GM12878 (cell line): ENCODE measurements around the gene ZNF501. TPM values are rescaled to one million over a fixed set of nuclear protein-coding genes. Genes with fewer than 3 reads are reported as not detected.

Experiments used
- ATF7 ChIP-seq: fragments of 450-650 bp; IDR thresholded peaks from 2 replicates; pipeline ENCODE4 v1.6.1; 2016; ENCODE audit warnings: low read depth, mild to moderate bottlenecking
- CBX5 ChIP-seq: sonication (generic); IDR thresholded peaks from 2 replicates; pipeline ENCODE4 v1.6.1; 2016; ENCODE audit warnings: low read depth, moderate library complexity, mild to moderate bottlenecking, inconsistent platforms
- EED ChIP-seq: sonication (generic); IDR thresholded peaks from 2 replicates; pipeline ENCODE4 v1.6.1; 2016; ENCODE audit warnings: antibody characterized with exemption, low read depth
- EP300 ChIP-seq, 2 experiments: fragments of 150-350 bp in 1 of 2; IDR thresholded peaks; 2 replicates each; pipeline ENCODE4 v1.6.1; 2011 to 2012; ENCODE audit warnings: low read depth in 2 of 2, low read length in 2 of 2, borderline replicate concordance in 1 of 2, improper control_type of control experiment in 1 of 2, inconsistent platforms in 1 of 2; ENCODE audit not compliant: control insufficient read depth in 1 of 2
- GABPA ChIP-seq: IDR thresholded peaks from 2 replicates; pipeline ENCODE4 v1.6.1; 2014; ENCODE audit warnings: antibody characterized with exemption, low read depth, mild to moderate bottlenecking, inconsistent platforms
- HDAC2 ChIP-seq: fragments of 200-600 bp; sonication (generic); IDR thresholded peaks from 2 replicates; pipeline ENCODE4 v1.6.1; 2017
- HDGF ChIP-seq: fragments of 450-650 bp; IDR thresholded peaks from 2 replicates; pipeline ENCODE4 v1.6.1; 2016; ENCODE audit warnings: antibody characterized with exemption
- IKZF2 ChIP-seq, 2 experiments: fragments of 450-650 bp; IDR thresholded peaks; 2 replicates each; pipeline ENCODE4 v1.6.1; 2017; ENCODE audit warnings: mild to moderate bottlenecking in 2 of 2, moderate library complexity in 2 of 2
- JUND ChIP-seq: IDR thresholded peaks from 2 replicates; pipeline ENCODE4 v1.6.1; 2012; ENCODE audit warnings: low read depth, mild to moderate bottlenecking, low read length, improper control_type of control experiment, moderate library complexity
- LARP7 ChIP-seq: fragments of 450-650 bp; IDR thresholded peaks from 2 replicates; pipeline ENCODE4 v1.6.1; 2017; ENCODE audit warnings: mild to moderate bottlenecking
- MYC ChIP-seq: IDR thresholded peaks from 2 replicates; pipeline ENCODE4 v1.6.1; 2011; ENCODE audit warnings: mild to moderate bottlenecking, low read length, moderate library complexity, inconsistent platforms; ENCODE audit not compliant: insufficient read depth, insufficient replicate concordance, insufficient read length, severe bottlenecking
- PAX5 ChIP-seq: IDR thresholded peaks from 2 replicates; pipeline ENCODE4 v1.6.1; 2011; ENCODE audit warnings: low read depth, low read length, borderline replicate concordance
- POLR2A ChIP-seq: IDR thresholded peaks from 2 replicates; pipeline ENCODE4 v1.6.1; 2011; ENCODE audit warnings: low read depth, mild to moderate bottlenecking, low read length
- PRDM15 ChIP-seq: fragments of 450-650 bp; formaldehyde crosslinking; IDR thresholded peaks from 2 replicates; pipeline ENCODE4 v1.4.0; 2020; ENCODE audit warnings: mild to moderate bottlenecking, moderate library complexity
- RAD21 ChIP-seq: IDR thresholded peaks from 2 replicates; pipeline ENCODE4 v1.6.1; 2011; ENCODE audit warnings: mild to moderate bottlenecking, low read depth, low read length, moderate library complexity; ENCODE audit not compliant: insufficient read depth
- RBBP5 ChIP-seq: fragments of 200-600 bp; sonication (generic); conservative IDR thresholded peaks from 2 replicates; pipeline ENCODE4 v1.6.1; 2016
- SKIL ChIP-seq: fragments of 450-650 bp; IDR thresholded peaks from 2 replicates; pipeline ENCODE4 v1.6.1; 2017; ENCODE audit warnings: mild to moderate bottlenecking, low read depth, inconsistent platforms; ENCODE audit not compliant: poor library complexity, severe bottlenecking
- STAT1 ChIP-seq: fragments of 450-650 bp; conservative IDR thresholded peaks from 2 replicates; pipeline ENCODE4 v1.6.1; 2014; ENCODE audit warnings: antibody characterized with exemption, mild to moderate bottlenecking
- polyA plus RNA-seq, 11 experiments: library from polyadenylated mRNA; depleted of rRNA in 4 of 11; unstranded in 6 of 11; stranded (reverse) in 5 of 11; fragments of >200 nt; fragmentation: Nextera tagmentation in 4 of 11; fragmentation: Illumina TruSeq in 1 of 11; extraction: Ambion mirVana in 4 of 11; extraction: Trizol in 1 of 11; gene quantifications; 1 replicate in 1 of 11; 2 replicates in 10 of 11; pipeline versions ENCODE4 v1.2.1 to v1.2.3, GENCODE V29; 2011 to 2016; ENCODE audit warnings: inconsistent platforms in 2 of 11, missing spikeins in 2 of 11, low read depth in 1 of 11
- total RNA-seq, 4 experiments: library from RNA; depleted of rRNA in 3 of 4; stranded (reverse); fragments of >200 nt in 3 of 4; fragmentation: Illumina TruSeq in 1 of 4; extraction: Trizol in 1 of 4; gene quantifications; 2 replicates each; pipeline versions ENCODE4 v1.2.1 to v1.2.3, GENCODE V29; 2013 to 2021

ZNF501 gene
- total and polyA plus RNA-seq, 10 of the 15 experiments (the other 5 are each of a cell fraction or from before 2014, with no cell fraction given), result 0.35 to 3.8 (median 1.7) TPM

- TF ChIP-seq EED (peak; percentile 37; the same call in 1 of the 2 replicates), HDGF (no peak), POLR2A (peak; percentile 83), JUND (no peak), STAT1 (0 out of 2 replicates have a peak, but pooled peaks have one; percentile 36), RBBP5 (no peak), LARP7 (no peak), IKZF2 (IDR thresholded peaks at IDR 0.05) (peak; percentile 47 to 48; a peak in 2 of 4 replicates), ATF7 (peak; percentile 52; the same call in 1 of the 2 replicates), GABPA (peak; percentile 85), SKIL (no peak), EP300 (IDR thresholded peaks at IDR 0.05; ENCODE audit: borderline replicate concordance in 1 of 2, control insufficient read depth in 1 of 2, low read depth in 2 of 2, low read length in 2 of 2) (no peak), HDAC2 (no peak), RAD21 (no peak), CBX5 (peak; percentile 83; the same call in 1 of the 2 replicates), PRDM15 (CRISPR knock-in tag) (no peak), PAX5 (peak; percentile 43; the same call in 1 of the 2 replicates), MYC (no peak)
Measured at GRCh38 chr3:44729384-44729910, at the start of gene ZNF501 (continued).
